ENCODE data around the gene HTR3E.
"Not testable (repeated sequence)": the region's sequence is repeated elsewhere in the genome, so short reads cannot be mapped to it uniquely, and the experiment has no call there.

HTR3E gene

GRCh38 chr3:184116017-184116416 lies 19.2 kb downstream of the HTR3E start:
- DNase-seq = no peak

- no peak for DNase-seq
These were observed 20.8 kb downstream of the HTR3E start for GRCh38 chr3:184117636-184118035.

- not testable (repeated sequence) for DNase-seq
These were observed 24.2 kb downstream of the HTR3E start for GRCh38 chr3:184121031-184121430.

GRCh38 chr3:184126006-184126405 lies 29.1 kb downstream of the HTR3E start:
- DNase-seq = no peak

GRCh38 chr3:184129012-184129411 lies 32.1 kb downstream of the HTR3E start:
- DNase-seq = no peak

- DNase-seq = no peak
These were observed 36.1 kb downstream of the HTR3E start for GRCh38 chr3:184132945-184133344.

GRCh38 chr3:184133840-184134745 lies 37.2 kb downstream of the HTR3E start:
- peak; percentile 48 for DNase-seq

GRCh38 chr3:184134746-184135148 lies 37.9 kb downstream of the HTR3E start:
- no peak for DNase-seq

- peak; percentile 94 for DNase-seq
These were observed 38.5 kb downstream of the HTR3E start, which contains the start of gene EIF2B5 for GRCh38 chr3:184135149-184135910. EIF2B5 (plus strand) TSS chr3:184135358; CDS start chr3:184135386, 28 bp downstream.

GRCh38 chr3:184135911-184136260 lies 39.0 kb downstream of the HTR3E start:
- DNase-seq = no peak

GRCh38 chr3:184140436-184140835 lies 43.6 kb downstream of the HTR3E start:
- DNase-seq = no peak

GRCh38 chr3:184142199-184142598 lies 45.3 kb downstream of the HTR3E start:
- DNase-seq = no peak

- DNase-seq = no peak
These were observed 46.5 kb downstream of the HTR3E start for GRCh38 chr3:184143327-184143726.

GRCh38 chr3:184144505-184144904 lies 47.6 kb downstream of the HTR3E start:
- no peak for DNase-seq

- peak; percentile 34 for DNase-seq
These were observed 48.3 kb downstream of the HTR3E start for GRCh38 chr3:184145111-184145524.

- no peak for DNase-seq
These were observed 48.9 kb downstream of the HTR3E start for GRCh38 chr3:184145751-184146270.

- no peak for DNase-seq
These were observed 51.2 kb downstream of the HTR3E start for GRCh38 chr3:184148076-184148475.

- DNase-seq = no peak
These were observed 52.3 kb downstream of the HTR3E start for GRCh38 chr3:184149123-184149522.

- not testable (repeated sequence) for DNase-seq
These were observed 52.9 kb downstream of the HTR3E start for GRCh38 chr3:184149770-184150169.

GRCh38 chr3:184154885-184155643 lies 58.2 kb downstream of the HTR3E start, which contains the start of gene DVL3:
DVL3 (plus strand) TSS chr3:184155377; CDS start chr3:184155636, 259 bp downstream.
- DNase-seq = no peak

GRCh38 chr3:184155644-184156521 lies 59.0 kb downstream of the HTR3E start:
- DNase-seq = no peak

GRCh38 chr3:184156522-184156955 lies 59.7 kb downstream of the HTR3E start:
- no peak for DNase-seq
